ENCODE data around the gene ELL.
A peak's percentile ranks its signal among the peaks of the same experiment; 100 is the strongest.
"Not testable (repeated sequence)": the region's sequence is repeated elsewhere in the genome, so short reads cannot be mapped to it uniquely, and the experiment has no call there.

ELL gene

GRCh38 chr19:18531485-18531884 is 9.6 kb upstream of the ELL start:
- DNase-seq (ENCODE audit: low spot score): no peak

GRCh38 chr19:18529782-18530181 is 7.9 kb upstream of the ELL start:
- no peak for DNase-seq (ENCODE audit: low spot score)

- no peak for DNase-seq (ENCODE audit: low spot score)
Measured at GRCh38 chr19:18526316-18526715, 4.4 kb upstream of the ELL start.

GRCh38 chr19:18523841-18524240 is 2.0 kb upstream of the ELL start:
- no peak for DNase-seq (ENCODE audit: low spot score)

- DNase-seq (ENCODE audit: low spot score): not testable (repeated sequence)
Measured at GRCh38 chr19:18522862-18523440, 1.1 kb upstream of the ELL start.

GRCh38 chr19:18522124-18522861 is 423 bp upstream of the ELL start:
- peak; percentile 99 for DNase-seq (ENCODE audit: low spot score)

- DNase-seq (ENCODE audit: low spot score): peak; percentile 53
Measured at GRCh38 chr19:18520848-18521691, 800 bp downstream of the ELL start.

GRCh38 chr19:18519962-18520847 is 1.7 kb downstream of the ELL start:
- DNase-seq (ENCODE audit: low spot score): peak; percentile 59

- DNase-seq (ENCODE audit: low spot score): no peak
Measured at GRCh38 chr19:18518639-18519038, 3.2 kb downstream of the ELL start.

- DNase-seq (ENCODE audit: low spot score): no peak
Measured at GRCh38 chr19:18517606-18518005, 4.3 kb downstream of the ELL start.

- no peak for DNase-seq (ENCODE audit: low spot score)
Measured at GRCh38 chr19:18515959-18516358, 5.9 kb downstream of the ELL start.

GRCh38 chr19:18514800-18515682 is 6.8 kb downstream of the ELL start:
- DNase-seq (ENCODE audit: low spot score): no peak

GRCh38 chr19:18513868-18514267 is 8.0 kb downstream of the ELL start:
- DNase-seq (ENCODE audit: low spot score): no peak

GRCh38 chr19:18510216-18510615 is 11.7 kb downstream of the ELL start:
- no peak for DNase-seq (ENCODE audit: low spot score)

- no peak for DNase-seq (ENCODE audit: low spot score)
Measured at GRCh38 chr19:18508585-18508984, 13.3 kb downstream of the ELL start.

- DNase-seq (ENCODE audit: low spot score): no peak
Measured at GRCh38 chr19:18507727-18508440, 14.0 kb downstream of the ELL start.

- DNase-seq (ENCODE audit: low spot score): no peak
Measured at GRCh38 chr19:18507021-18507726, 14.7 kb downstream of the ELL start.

- DNase-seq (ENCODE audit: low spot score): no peak
Measured at GRCh38 chr19:18506101-18506930, 15.6 kb downstream of the ELL start.

Measured in germinal center (tissue), 1 donor.